Right lobe of liver (tissue), 6 donors: ENCODE data around the gene TPST1. TPM values are rescaled to one million over a fixed set of nuclear protein-coding genes. Genes with fewer than 3 reads are reported as not detected.
"Not testable (repeated sequence)": the region's sequence is repeated elsewhere in the genome, so short reads cannot be mapped to it uniquely, and the experiment has no call there.

Experiments used
- ATAC-seq, 4 donors: fragments of 200-7000 bp; cut with Tn5 transposase; one replicate each; pipeline ENCODE4 v1.9.1; 2020; ENCODE audit warnings: mild to moderate bottlenecking in 4 of 4, moderate library complexity in 4 of 4
- DNase-seq, 3 donors: peaks; one replicate each; pipeline ENCODE4 v3.0.0-alpha.2; 2020
- H3K27ac ChIP-seq, 3 donors: fragments of 200-600 bp; one replicate each; pipeline ENCODE4 v1.8.0; 2022
- H3K27me3 ChIP-seq, 2 donors: fragments of 200-600 bp; one replicate each; pipeline ENCODE4 v1.8.0; 2022
- H3K36me3 ChIP-seq, 4 donors: fragments of 200-600 bp; sonication (generic) in 1 of 4; one replicate each; pipeline versions ENCODE4 v1.5.1 to v1.8.0; 2017 to 2022; ENCODE audit warnings: control low read depth in 1 of 4
- H3K4me1 ChIP-seq, 4 donors: fragments of 200-600 bp; sonication (generic) in 1 of 4; one replicate each; pipeline versions ENCODE4 v1.5.1 to v1.8.0; 2017 to 2022; ENCODE audit warnings: control low read depth in 1 of 4
- H3K4me3 ChIP-seq, 3 donors: fragments of 200-600 bp; one replicate each; pipeline ENCODE4 v1.8.0; 2022
- H3K9me3 ChIP-seq, 4 donors: fragments of 200-600 bp; sonication (generic) in 1 of 4; one replicate each; pipeline versions ENCODE4 v1.5.1 to v1.8.0; 2017 to 2022; ENCODE audit warnings: control low read depth in 1 of 4
- POLR2A ChIP-seq: fragments of 450-650 bp; IDR thresholded peaks from one replicate; pipeline ENCODE4 v1.6.1; 2017; ENCODE audit warnings: antibody characterized with exemption, mild to moderate bottlenecking
- WGBS: methylation state at CpG from one replicate; pipeline ENCODE4 v1.1.6; 2018; ENCODE audit warnings: low coverage, low lambda C conversion rate; ENCODE audit not compliant: insufficient coverage; ENCODE audit errors: missing lambda C conversion rate; 5-methylcytosine and 5-hydroxymethylcytosine counted together
- intact Hi-C, 2 donors: fragments of 100-400 bp; cut with DNase I; formaldehyde crosslinking; loops; one replicate each; pipeline versions ENCODE4 v1.11.2 to v1.14.1; 2022
- total RNA-seq, 6 experiments: library from RNA; depleted of rRNA in 2 of 6; stranded (reverse); fragments of >200 nt in 2 of 6; fragmentation: NEBNext Ultra II Directional in 3 of 6; extraction: Animal tissue kit (Norgen Biotek cat#: 25700) in 3 of 6; gene quantifications; one replicate each; pipeline versions ENCODE4 v1.1.0 to v1.2.4, GENCODE V29; 2016 to 2023
- TF ChIP-seq, protein P1 (sequence below), 4 donors: fragments of 200-600 bp in 3 of 4; fragments of 450-650 bp in 1 of 4; IDR thresholded peaks; one replicate each; pipeline versions ENCODE4 v1.5.1 to v1.8.0; 2016 to 2022; ENCODE audit warnings: antibody characterized with exemption in 4 of 4, mild to moderate bottlenecking in 2 of 4
- donor health status: DM: no; HTN: yes; CAD: no.
- donor health status: DM: no; HTN: no; CAD: no.
- donor health status: DM: no; HTN: no; CAD: no.
- donor health status: DM: no; HTN: yes; CAD: no.
- donor health status: DM: no; HTN: yes; CAD: no.

TPST1 gene
- total RNA-seq, 6 experiments from 2014 or later, result 18.0 to 40.5 (median 26.3) TPM

DNA sequence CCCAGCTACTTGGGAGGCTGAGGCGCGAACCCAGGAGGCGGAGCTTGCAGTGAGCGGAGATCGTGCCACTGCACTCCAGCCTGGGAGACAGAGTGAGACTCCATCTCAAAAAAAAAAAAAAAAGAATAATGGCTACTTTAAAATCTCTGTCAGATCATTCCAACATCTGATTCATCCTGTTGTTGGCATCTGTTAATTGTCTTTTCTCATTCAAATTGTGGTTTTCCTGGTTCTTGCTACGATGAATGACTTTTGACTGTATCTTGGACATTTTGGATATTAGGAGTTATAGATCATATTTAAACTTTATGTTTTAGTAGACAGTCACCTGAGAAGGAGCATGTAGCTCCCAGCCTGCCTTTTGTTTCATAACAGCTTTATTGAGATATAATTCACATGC lies 8.5 kb downstream of the TPST1 start:
- Histone ChIP-seq H3K36me3 (no peaks in the 10 kb centered on the region), H3K27ac (no peak overlapping the region), H3K27me3 (no peaks in the 10 kb centered on the region), H3K4me3 (no peak overlapping the region), H3K9me3 (no peaks in the 10 kb centered on the region), H3K4me1 (peaks cover 0 to 20% (median 2%) of the 10 kb centered on the region in 4 donors)
- no peak for ATAC-seq
- intact Hi-C loops, result no loop called here
- WGBS, result 90% methylated on average over 5 of the region's 6 CpGs
- no peak for DNase-seq
- TF ChIP-seq, protein P1, sequence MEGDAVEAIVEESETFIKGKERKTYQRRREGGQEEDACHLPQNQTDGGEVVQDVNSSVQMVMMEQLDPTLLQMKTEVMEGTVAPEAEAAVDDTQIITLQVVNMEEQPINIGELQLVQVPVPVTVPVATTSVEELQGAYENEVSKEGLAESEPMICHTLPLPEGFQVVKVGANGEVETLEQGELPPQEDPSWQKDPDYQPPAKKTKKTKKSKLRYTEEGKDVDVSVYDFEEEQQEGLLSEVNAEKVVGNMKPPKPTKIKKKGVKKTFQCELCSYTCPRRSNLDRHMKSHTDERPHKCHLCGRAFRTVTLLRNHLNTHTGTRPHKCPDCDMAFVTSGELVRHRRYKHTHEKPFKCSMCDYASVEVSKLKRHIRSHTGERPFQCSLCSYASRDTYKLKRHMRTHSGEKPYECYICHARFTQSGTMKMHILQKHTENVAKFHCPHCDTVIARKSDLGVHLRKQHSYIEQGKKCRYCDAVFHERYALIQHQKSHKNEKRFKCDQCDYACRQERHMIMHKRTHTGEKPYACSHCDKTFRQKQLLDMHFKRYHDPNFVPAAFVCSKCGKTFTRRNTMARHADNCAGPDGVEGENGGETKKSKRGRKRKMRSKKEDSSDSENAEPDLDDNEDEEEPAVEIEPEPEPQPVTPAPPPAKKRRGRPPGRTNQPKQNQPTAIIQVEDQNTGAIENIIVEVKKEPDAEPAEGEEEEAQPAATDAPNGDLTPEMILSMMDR (IDR thresholded peaks at IDR 0.05), result no peak

DNA sequence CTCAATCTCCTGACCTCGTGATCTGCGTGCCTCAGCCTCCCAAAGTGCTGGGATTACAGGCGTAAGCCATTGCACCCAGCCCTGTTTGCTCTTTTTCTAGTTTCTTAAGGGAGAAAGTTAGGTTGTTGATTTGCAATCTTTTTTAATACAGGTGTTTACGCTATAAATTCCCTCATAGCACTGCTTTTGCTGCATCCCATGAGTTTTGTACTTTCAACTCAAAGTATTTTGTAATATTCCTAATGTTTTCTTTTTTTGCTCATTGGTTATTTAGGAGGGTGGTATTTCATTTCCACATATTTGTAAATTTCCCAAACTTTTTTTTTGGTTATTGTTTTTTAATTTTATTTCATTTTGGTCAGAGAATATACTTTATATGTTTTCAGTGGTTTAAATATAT lies 11.6 kb downstream of the TPST1 start:
- H3K4me3 ChIP-seq, result no peak overlapping the region
- no peak for DNase-seq
- peak; percentile 12 to 53 (median 46) for ATAC-seq
- peaks cover 0 to 40% (median 14%) of the 10 kb centered on the region in 4 donors for H3K4me1 ChIP-seq
- TF ChIP-seq, protein P1 (IDR thresholded peaks at IDR 0.05), result no peak
- TF ChIP-seq POLR2A, result no peak
- H3K36me3 ChIP-seq, result no peaks in the 10 kb centered on the region
- H3K27me3 ChIP-seq, result no peaks in the 10 kb centered on the region
- WGBS, result 66% methylated on average over 4 of the region's 4 CpGs
- no peaks in the 10 kb centered on the region for H3K9me3 ChIP-seq
- peak overlapping the region in 2 of 3 donors; percentile 70 to 71 for H3K27ac ChIP-seq
- intact Hi-C loops, result no loop called here

- H3K9me3 ChIP-seq, result no peaks in the 10 kb centered on the region
- peaks cover 0 to 71% (median 31%) of the 10 kb centered on the region in 4 donors for H3K4me1 ChIP-seq
- H3K27me3 ChIP-seq, result no peaks in the 10 kb centered on the region
- no peak for TF ChIP-seq POLR2A
- H3K36me3 ChIP-seq, result no peaks in the 10 kb centered on the region
- DNase-seq (no peak), ATAC-seq (peak; percentile 34 to 59 (median 41))
- intact Hi-C loops, result no loop called here
- no peak overlapping the region for H3K4me3 ChIP-seq
- WGBS, result 15% methylated on average over 1 of the region's 1 CpG
- peak overlapping the region in 2 of 3 donors; percentile 22 to 58 for H3K27ac ChIP-seq
Observed at GRCh38 chr7:66219805-66220204, 14.7 kb downstream of the TPST1 start.

DNA sequence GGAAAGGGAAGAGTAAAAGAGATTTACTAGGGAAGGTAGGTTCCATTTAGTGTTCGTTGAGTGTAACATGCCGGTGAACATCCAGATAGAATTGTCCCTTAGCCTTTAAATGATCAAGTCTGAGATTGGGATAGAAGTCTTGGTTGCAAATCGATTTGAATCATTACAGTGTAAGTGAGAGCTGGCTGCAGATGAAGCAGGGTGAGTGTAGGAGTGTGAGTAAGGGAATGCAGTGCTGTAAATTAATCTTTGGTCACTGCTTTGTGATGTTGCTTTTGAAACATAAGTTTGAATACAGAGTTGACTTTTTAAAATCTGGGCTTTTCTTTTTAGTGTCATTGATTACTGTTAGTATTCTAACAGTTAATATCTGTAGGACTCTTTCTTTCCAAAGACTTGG lies 16.3 kb downstream of the TPST1 start:
- H3K9me3 ChIP-seq, result no peaks in the 10 kb centered on the region
- no peaks in the 10 kb centered on the region for H3K27me3 ChIP-seq
- 49% methylated on average over 3 of the region's 3 CpGs for WGBS
- H3K36me3 ChIP-seq, result no peaks in the 10 kb centered on the region
- ATAC-seq (peak in 3 of 4 donors; percentile 18 to 46 (median 24)), DNase-seq (no peak)
- intact Hi-C loops, result no loop called here
- no peak overlapping the region for H3K4me3 ChIP-seq
- TF ChIP-seq, protein P1 (IDR thresholded peaks at IDR 0.05), result no peak
- no peak for TF ChIP-seq POLR2A
- peak overlapping the region in 1 of 3 donors; percentile 58 for H3K27ac ChIP-seq
- H3K4me1 ChIP-seq, result peaks cover 0 to 70% (median 31%) of the 10 kb centered on the region in 4 donors

DNA sequence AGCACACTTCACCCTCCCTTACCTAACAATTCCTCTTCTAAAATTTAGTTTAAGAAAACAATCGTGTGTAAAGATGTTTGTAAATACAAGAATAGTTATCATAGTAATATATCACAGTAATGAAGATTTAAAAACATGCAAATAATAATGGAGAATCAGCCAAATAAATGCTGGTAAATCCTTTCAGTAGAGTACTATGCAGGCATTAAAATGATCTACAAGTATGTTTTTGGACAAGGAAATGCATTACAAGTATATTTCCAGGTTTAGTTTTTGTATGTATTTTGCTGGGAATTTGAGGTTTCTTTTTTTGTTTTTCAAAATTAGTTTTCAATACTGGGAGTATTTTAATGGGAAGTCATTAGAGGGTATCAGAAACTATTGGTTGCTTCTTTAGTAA lies 22.7 kb downstream of the TPST1 start:
- H3K4me1 ChIP-seq, result peaks cover 0 to 22% (median 12%) of the 10 kb centered on the region in 4 donors
- DNase-seq, result no peak
- no peak for TF ChIP-seq POLR2A
- TF ChIP-seq, protein P1 (IDR thresholded peaks at IDR 0.05), result no peak
- H3K4me3 ChIP-seq, result no peak overlapping the region
- ATAC-seq, result no peak
- no peaks in the 10 kb centered on the region for H3K27me3 ChIP-seq
- intact Hi-C loops, result no loop called here
- no peaks in the 10 kb centered on the region for H3K36me3 ChIP-seq
- no peaks in the 10 kb centered on the region for H3K9me3 ChIP-seq
- 94% methylated on average over 1 of the region's 1 CpG for WGBS
- no peak overlapping the region for H3K27ac ChIP-seq

DNA sequence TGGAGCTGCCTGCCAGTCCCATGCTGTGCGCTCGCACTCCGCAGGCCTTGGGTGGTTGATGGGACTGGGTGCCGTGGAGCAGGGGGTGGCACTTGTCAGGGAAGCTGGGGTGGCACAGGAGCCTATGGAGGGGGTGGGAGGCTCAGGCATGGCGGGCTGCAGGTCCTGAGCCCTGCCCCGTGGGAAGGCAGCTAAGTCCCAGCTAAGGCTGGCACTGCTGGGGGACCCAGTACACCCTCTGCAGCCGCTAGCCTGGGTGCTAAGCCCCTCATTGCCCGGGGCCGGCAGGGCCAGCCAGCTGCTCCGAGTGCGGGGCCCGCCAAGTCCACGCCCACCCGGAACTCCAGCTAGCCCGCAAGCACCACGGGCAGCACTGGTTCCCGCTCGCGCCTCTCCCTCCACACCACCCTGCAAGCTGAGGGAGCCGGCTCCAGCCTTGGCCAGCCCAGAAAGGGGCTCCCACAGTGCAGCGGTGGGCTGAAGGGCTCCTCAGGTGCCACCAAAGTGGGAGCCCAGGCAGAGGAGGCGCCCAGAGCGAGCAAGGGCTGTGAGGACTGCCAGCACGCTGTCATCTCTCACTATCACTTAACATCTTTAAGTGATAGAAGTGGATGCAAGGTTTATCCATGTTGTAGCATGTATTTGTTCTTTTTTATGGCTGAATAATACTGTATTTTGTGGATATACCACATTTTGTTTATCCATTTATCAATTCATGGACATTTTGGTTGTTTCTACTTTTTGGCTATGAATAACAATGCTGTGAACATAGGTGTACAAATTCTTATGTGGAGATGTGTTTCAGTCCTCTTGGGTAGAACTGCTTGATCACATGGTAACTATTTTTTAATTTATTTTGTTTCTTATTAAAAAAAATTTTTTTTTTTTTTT lies 26.4 kb downstream of the TPST1 start:
- H3K36me3 ChIP-seq, H3K4me3 ChIP-seq, H3K27ac ChIP-seq, H3K4me1 ChIP-seq, ATAC-seq, DNase-seq, H3K27me3 ChIP-seq, intact Hi-C loops, H3K9me3 ChIP-seq: not testable (repeated sequence)
- no CpG with 5 or more reads among the region's 24 CpGs for WGBS
